Right lobe of liver (tissue), 4 donors: ENCODE results near the gene JAG1.

Experiments used
- CTCF ChIP-seq, 4 donors: fragments of 200-600 bp in 3 of 4; fragments of 450-650 bp in 1 of 4; IDR thresholded peaks; one replicate each; pipeline versions ENCODE4 v1.5.1 to v1.8.0; 2016 to 2022; ENCODE audit warnings: antibody characterized with exemption in 4 of 4, mild to moderate bottlenecking in 2 of 4
- POLR2A ChIP-seq: fragments of 450-650 bp; IDR thresholded peaks from one replicate; pipeline ENCODE4 v1.6.1; 2017; ENCODE audit warnings: antibody characterized with exemption, mild to moderate bottlenecking
- donor health status: DM: no; HTN: no; CAD: no.
- donor health status: DM: no; HTN: no; CAD: no.
- donor health status: DM: no; HTN: yes; CAD: no.

- no peak for TF ChIP-seq POLR2A
- no peak for TF ChIP-seq CTCF (IDR thresholded peaks at IDR 0.05)
These were observed 34.8 kb upstream of the JAG1 start for GRCh38 chr20:10708351-10709185.
